MM.1S (cell line): Measurements from ENCODE around the gene UST.

Source experiments
- DNase-seq: peaks from one replicate; pipeline ENCODE4 v3.0.0-alpha.2; 2015
- H2AFZ ChIP-seq: fragments of 300-600 bp; sonication (generic); 2 replicates; pipeline ENCODE4 v1.6.0; 2016; ENCODE audit warnings: antibody characterized with exemption, low read length
- H3F3A ChIP-seq: fragments of 300-600 bp; sonication (generic); 2 replicates; pipeline ENCODE4 v1.6.1; 2016; ENCODE audit warnings: mild to moderate bottlenecking, antibody characterized with exemption, low read length, moderate library complexity, mixed read lengths; ENCODE audit not compliant: insufficient read depth
- H3K27ac ChIP-seq: fragments of 300-600 bp; sonication (generic); 2 replicates; pipeline ENCODE4 v1.5.1; 2016; ENCODE audit warnings: mild to moderate bottlenecking, low read length
- H3K27me3 ChIP-seq: fragments of 300-600 bp; sonication (generic); replicated peaks from 2 replicates; pipeline ENCODE4 v1.6.0; 2016; ENCODE audit warnings: low read length; ENCODE audit not compliant: insufficient read depth
- H3K36me3 ChIP-seq: fragments of 300-600 bp; sonication (generic); replicated peaks from 2 replicates; pipeline ENCODE4 v1.6.1; 2016; ENCODE audit warnings: mild to moderate bottlenecking, low read length, mixed read lengths; ENCODE audit not compliant: insufficient read depth
- H3K4me1 ChIP-seq: fragments of 300-600 bp; sonication (generic); 2 replicates; pipeline ENCODE4 v1.6.1; 2016; ENCODE audit warnings: low read length, mixed read lengths
- H3K4me2 ChIP-seq: fragments of 300-600 bp; sonication (generic); 2 replicates; pipeline ENCODE4 v1.6.0; 2016; ENCODE audit warnings: low read depth, low read length
- H3K4me3 ChIP-seq: fragments of 300-600 bp; sonication (generic); 2 replicates; pipeline ENCODE4 v1.5.1; 2016; ENCODE audit warnings: low read length, mixed read lengths
- H3K79me2 ChIP-seq: fragments of 300-600 bp; sonication (generic); 2 replicates; pipeline ENCODE4 v1.6.1; 2016; ENCODE audit warnings: mixed run types, low read length, mixed read lengths
- H3K9ac ChIP-seq: fragments of 300-600 bp; sonication (generic); 2 replicates; pipeline ENCODE4 v1.6.1; 2016; ENCODE audit warnings: low read length, mixed read lengths
- H3K9me2 ChIP-seq: fragments of 300-600 bp; sonication (generic); replicated peaks from 2 replicates; pipeline ENCODE4 v1.6.1; 2016; ENCODE audit warnings: mild to moderate bottlenecking, low read length, mixed read lengths; ENCODE audit not compliant: insufficient read depth
- H3K9me3 ChIP-seq: fragments of 300-600 bp; sonication (generic); replicated peaks from 2 replicates; pipeline ENCODE4 v1.6.1; 2016; ENCODE audit warnings: mild to moderate bottlenecking, low read length, mixed read lengths; ENCODE audit not compliant: insufficient read depth
- H4K20me1 ChIP-seq: fragments of 300-600 bp; sonication (generic); 2 replicates; pipeline ENCODE4 v1.6.1; 2016; ENCODE audit warnings: mild to moderate bottlenecking, low read length, moderate library complexity, mixed read lengths; ENCODE audit not compliant: insufficient read depth
- EZH2 ChIP-seq: fragments of 300-600 bp; sonication (generic); optimal IDR thresholded peaks from 2 replicates; pipeline ENCODE3; 2017; ENCODE audit warnings: low read depth, mild to moderate bottlenecking, antibody characterized with exemption, low read length, mixed read lengths
- EZH2phosphoT487 ChIP-seq: fragments of 300-600 bp; sonication (generic); IDR thresholded peaks from 2 replicates; pipeline ENCODE4 v1.6.1; 2018; ENCODE audit warnings: antibody characterized with exemption, low read length
- TF ChIP-seq, protein P1 (sequence below): fragments of 300-600 bp; sonication (generic); IDR thresholded peaks from 2 replicates; pipeline ENCODE4 v1.5.1; 2016; ENCODE audit warnings: antibody characterized with exemption, low read length, mixed read lengths

The UST gene

GRCh38 chr6:148703900-148704299 is 42.9 kb upstream of the UST start:
- Histone ChIP-seq H3K79me2 (no peaks in the 10 kb centered on the region), H3K27ac (no peak overlapping the region)

DNA sequence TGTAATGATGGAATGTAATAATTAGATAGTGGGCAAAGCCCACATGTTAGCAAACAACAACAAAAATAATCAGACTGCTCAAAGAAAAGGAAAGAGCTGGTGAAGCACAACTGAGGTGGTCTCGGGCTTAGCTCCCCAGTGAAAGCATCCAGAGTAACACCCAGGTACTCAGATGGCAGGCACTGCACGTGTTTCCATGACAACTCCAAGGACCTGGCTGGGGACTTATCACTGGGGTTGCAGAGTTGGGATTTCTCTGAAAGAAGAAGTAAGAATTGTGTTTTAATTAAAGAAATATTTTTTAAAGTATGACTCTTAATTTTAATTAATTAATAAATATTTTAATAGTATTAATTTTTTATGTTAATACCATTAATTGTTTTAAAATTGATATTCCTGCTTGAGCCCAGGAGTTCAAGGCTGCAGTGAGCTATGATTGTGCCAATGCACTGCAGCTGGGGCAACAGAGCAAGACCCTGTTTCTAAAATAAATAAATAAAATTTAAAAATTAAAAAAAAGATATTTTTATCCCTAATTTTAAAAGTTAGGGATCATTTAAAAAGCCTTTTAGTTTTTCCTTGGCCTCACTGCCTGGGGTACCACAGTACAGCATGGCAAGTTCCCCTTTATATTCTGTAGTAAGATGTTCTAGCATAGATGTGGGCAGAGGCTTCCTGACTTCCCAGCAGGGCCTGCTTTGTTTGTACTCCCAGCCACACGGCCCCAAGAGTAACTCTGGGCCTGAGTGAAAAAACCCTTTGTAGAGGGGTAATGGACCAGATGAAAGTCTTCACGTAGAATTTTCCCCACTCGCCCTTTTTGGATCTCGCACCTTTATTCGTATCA is 42.2 kb upstream of the UST start:
- H3K9ac ChIP-seq: no peak overlapping the region
- H3K4me2 ChIP-seq: no peak overlapping the region
- no peaks in the 10 kb centered on the region for H3K9me2 ChIP-seq
- H3K36me3 ChIP-seq: no peaks in the 10 kb centered on the region
- no peak overlapping the region for H3K4me3 ChIP-seq
- no peaks in the 10 kb centered on the region for H3K27me3 ChIP-seq
- H3K9me3 ChIP-seq: no peaks in the 10 kb centered on the region
- no peak for DNase-seq
- no peaks in the 10 kb centered on the region for H4K20me1 ChIP-seq
- H3F3A ChIP-seq: 0 out of 2 replicates have a peak, but pooled peaks cover 2% of the 10 kb centered on the region
- TF ChIP-seq EZH2 (no peak), EZH2phosphoT487 (no peak)
- TF ChIP-seq, protein P1, sequence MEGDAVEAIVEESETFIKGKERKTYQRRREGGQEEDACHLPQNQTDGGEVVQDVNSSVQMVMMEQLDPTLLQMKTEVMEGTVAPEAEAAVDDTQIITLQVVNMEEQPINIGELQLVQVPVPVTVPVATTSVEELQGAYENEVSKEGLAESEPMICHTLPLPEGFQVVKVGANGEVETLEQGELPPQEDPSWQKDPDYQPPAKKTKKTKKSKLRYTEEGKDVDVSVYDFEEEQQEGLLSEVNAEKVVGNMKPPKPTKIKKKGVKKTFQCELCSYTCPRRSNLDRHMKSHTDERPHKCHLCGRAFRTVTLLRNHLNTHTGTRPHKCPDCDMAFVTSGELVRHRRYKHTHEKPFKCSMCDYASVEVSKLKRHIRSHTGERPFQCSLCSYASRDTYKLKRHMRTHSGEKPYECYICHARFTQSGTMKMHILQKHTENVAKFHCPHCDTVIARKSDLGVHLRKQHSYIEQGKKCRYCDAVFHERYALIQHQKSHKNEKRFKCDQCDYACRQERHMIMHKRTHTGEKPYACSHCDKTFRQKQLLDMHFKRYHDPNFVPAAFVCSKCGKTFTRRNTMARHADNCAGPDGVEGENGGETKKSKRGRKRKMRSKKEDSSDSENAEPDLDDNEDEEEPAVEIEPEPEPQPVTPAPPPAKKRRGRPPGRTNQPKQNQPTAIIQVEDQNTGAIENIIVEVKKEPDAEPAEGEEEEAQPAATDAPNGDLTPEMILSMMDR: no peak
- H3K79me2 ChIP-seq: no peaks in the 10 kb centered on the region
- no peaks in the 10 kb centered on the region for H3K4me1 ChIP-seq
- H3K27ac ChIP-seq: no peak overlapping the region
- no peak overlapping the region for H2AFZ ChIP-seq

More at GRCh38 chr6:148703900-148704299, 42.9 kb upstream of the UST start:
- Histone ChIP-seq H3K9me3 (no peaks in the 10 kb centered on the region), H3K4me3 (no peak overlapping the region), H3K4me1 (no peaks in the 10 kb centered on the region), H3F3A (0 out of 2 replicates have a peak, but pooled peaks cover 2% of the 10 kb centered on the region), H3K36me3 (no peaks in the 10 kb centered on the region), H3K27me3 (no peaks in the 10 kb centered on the region), H2AFZ (no peak overlapping the region), H4K20me1 (no peaks in the 10 kb centered on the region), H3K9me2 (no peaks in the 10 kb centered on the region), H3K9ac (no peak overlapping the region), H3K4me2 (no peak overlapping the region)
- TF ChIP-seq EZH2phosphoT487 (no peak), EZH2 (no peak)
- TF ChIP-seq, protein P1: no peak
- no peak for DNase-seq

- Histone ChIP-seq H3K27me3 (no peaks in the 10 kb centered on the region), H3K79me2 (no peaks in the 10 kb centered on the region), H3K9me2 (no peaks in the 10 kb centered on the region), H3K9ac (no peak overlapping the region), H2AFZ (no peak overlapping the region), H3K4me1 (no peaks in the 10 kb centered on the region), H3K9me3 (no peaks in the 10 kb centered on the region), H3F3A (no peaks in the 10 kb centered on the region), H3K27ac (no peak overlapping the region), H3K4me3 (no peak overlapping the region), H4K20me1 (no peaks in the 10 kb centered on the region), H3K4me2 (no peak overlapping the region), H3K36me3 (no peaks in the 10 kb centered on the region)
- DNase-seq: no peak
- TF ChIP-seq EZH2 (no peak), EZH2phosphoT487 (no peak)
- TF ChIP-seq, protein P1: no peak
Observed at GRCh38 chr6:148708707-148709106, 38.1 kb upstream of the UST start.
